ENCODE measurements around the gene COL19A1. TPM values are rescaled to one million over a fixed set of nuclear protein-coding genes. Genes with fewer than 3 reads are reported as not detected.

COL19A1 gene
- total and polyA plus RNA-seq, 9 of the 15 experiments (the other 6 are each of a cell fraction or from before 2014, with no cell fraction given): not detected

DNA sequence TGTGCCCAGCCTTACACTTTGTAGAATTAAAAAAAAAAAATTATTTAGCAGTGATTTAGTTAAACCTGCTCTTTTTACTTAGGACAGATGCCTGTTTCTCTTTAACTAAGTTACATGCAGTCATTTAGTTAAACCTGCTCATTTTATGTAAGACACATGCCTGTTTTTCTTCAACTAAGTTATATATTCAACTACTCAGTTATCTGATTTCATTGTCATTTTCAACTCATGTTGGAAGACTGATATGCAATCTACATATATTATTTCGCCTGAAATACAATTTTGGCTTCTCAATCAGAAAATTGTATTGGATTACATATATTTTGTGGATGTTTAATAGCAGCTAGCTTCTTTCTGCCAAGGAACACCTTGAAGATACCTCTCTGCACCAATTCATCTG lies 171.1 kb downstream of the COL19A1 start (continued):
- TF ChIP-seq, protein P1, sequence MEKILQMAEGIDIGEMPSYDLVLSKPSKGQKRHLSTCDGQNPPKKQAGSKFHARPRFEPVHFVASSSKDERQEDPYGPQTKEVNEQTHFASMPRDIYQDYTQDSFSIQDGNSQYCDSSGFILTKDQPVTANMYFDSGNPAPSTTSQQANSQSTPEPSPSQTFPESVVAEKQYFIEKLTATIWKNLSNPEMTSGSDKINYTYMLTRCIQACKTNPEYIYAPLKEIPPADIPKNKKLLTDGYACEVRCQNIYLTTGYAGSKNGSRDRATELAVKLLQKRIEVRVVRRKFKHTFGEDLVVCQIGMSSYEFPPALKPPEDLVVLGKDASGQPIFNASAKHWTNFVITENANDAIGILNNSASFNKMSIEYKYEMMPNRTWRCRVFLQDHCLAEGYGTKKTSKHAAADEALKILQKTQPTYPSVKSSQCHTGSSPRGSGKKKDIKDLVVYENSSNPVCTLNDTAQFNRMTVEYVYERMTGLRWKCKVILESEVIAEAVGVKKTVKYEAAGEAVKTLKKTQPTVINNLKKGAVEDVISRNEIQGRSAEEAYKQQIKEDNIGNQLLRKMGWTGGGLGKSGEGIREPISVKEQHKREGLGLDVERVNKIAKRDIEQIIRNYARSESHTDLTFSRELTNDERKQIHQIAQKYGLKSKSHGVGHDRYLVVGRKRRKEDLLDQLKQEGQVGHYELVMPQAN (IDR thresholded peaks at IDR 0.05; ENCODE audit: borderline replicate concordance): no peak
- TF ChIP-seq NBN (IDR thresholded peaks at IDR 0.05; ENCODE audit: low read depth): no peak
- no peak for TF ChIP-seq FOXJ3 (CRISPR knock-in tag; IDR thresholded peaks at IDR 0.05)
- TF ChIP-seq E2F3 (CRISPR knock-in tag; IDR thresholded peaks at IDR 0.05): no peak
- TF ChIP-seq EHMT2 (IDR thresholded peaks at IDR 0.05): no peak
- no peak for TF ChIP-seq ZBTB8A (IDR thresholded peaks at IDR 0.05; ENCODE audit: partially characterized antibody)
- TF ChIP-seq EP300 (IDR thresholded peaks at IDR 0.05; ENCODE audit: low read length): no peak
- no peak for TF ChIP-seq GTF2E2 (tag; IDR thresholded peaks at IDR 0.05)
- TF ChIP-seq TSC22D4 (tag; IDR thresholded peaks at IDR 0.05): no peak
- no peak for TF ChIP-seq JUNB (CRISPR knock-in tag; conservative IDR thresholded peaks at IDR 0.05)

DNA sequence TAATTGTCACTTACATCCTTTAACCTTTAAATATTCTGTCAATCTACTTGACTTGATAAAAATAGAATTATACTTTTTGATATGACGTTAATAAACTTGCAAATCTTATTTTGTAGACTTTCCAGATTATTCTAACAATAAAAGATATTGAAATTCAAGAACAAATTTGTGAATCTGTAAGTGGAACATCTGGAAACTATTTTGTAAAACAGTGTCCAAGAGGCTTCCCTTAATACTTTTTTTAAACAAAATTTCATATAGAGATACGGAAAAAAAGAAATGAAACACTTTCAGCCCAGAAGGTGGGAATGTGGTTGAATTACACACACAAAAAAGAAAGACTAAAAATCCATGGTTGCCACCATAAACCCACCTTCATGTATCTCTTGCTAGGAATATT lies 174.4 kb downstream of the COL19A1 start:
- no TSS peak for BruUV-seq (replicated peaks)
- TF ChIP-seq SAFB2 (IDR thresholded peaks at IDR 0.05; ENCODE audit: borderline replicate concordance, low read depth, low read length, severe bottlenecking) (no peak), BDP1 (IDR thresholded peaks at IDR 0.05; ENCODE audit: insufficient read depth, insufficient read length) (no peak), FOS (IDR thresholded peaks at IDR 0.05; ENCODE audit: extremely low read depth, insufficient read length) (no peak), ETV1 (tag; conservative IDR thresholded peaks at IDR 0.05; ENCODE audit: low read depth) (no peak), ZNF785 (CRISPR knock-in tag; IDR thresholded peaks at IDR 0.05) (no peak)
- TF ChIP-seq, protein P2, sequence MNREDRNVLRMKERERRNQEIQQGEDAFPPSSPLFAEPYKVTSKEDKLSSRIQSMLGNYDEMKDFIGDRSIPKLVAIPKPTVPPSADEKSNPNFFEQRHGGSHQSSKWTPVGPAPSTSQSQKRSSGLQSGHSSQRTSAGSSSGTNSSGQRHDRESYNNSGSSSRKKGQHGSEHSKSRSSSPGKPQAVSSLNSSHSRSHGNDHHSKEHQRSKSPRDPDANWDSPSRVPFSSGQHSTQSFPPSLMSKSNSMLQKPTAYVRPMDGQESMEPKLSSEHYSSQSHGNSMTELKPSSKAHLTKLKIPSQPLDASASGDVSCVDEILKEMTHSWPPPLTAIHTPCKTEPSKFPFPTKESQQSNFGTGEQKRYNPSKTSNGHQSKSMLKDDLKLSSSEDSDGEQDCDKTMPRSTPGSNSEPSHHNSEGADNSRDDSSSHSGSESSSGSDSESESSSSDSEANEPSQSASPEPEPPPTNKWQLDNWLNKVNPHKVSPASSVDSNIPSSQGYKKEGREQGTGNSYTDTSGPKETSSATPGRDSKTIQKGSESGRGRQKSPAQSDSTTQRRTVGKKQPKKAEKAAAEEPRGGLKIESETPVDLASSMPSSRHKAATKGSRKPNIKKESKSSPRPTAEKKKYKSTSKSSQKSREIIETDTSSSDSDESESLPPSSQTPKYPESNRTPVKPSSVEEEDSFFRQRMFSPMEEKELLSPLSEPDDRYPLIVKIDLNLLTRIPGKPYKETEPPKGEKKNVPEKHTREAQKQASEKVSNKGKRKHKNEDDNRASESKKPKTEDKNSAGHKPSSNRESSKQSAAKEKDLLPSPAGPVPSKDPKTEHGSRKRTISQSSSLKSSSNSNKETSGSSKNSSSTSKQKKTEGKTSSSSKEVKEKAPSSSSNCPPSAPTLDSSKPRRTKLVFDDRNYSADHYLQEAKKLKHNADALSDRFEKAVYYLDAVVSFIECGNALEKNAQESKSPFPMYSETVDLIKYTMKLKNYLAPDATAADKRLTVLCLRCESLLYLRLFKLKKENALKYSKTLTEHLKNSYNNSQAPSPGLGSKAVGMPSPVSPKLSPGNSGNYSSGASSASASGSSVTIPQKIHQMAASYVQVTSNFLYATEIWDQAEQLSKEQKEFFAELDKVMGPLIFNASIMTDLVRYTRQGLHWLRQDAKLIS (CRISPR knock-in tag; IDR thresholded peaks at IDR 0.05): no peak
- TF ChIP-seq, protein P3, sequence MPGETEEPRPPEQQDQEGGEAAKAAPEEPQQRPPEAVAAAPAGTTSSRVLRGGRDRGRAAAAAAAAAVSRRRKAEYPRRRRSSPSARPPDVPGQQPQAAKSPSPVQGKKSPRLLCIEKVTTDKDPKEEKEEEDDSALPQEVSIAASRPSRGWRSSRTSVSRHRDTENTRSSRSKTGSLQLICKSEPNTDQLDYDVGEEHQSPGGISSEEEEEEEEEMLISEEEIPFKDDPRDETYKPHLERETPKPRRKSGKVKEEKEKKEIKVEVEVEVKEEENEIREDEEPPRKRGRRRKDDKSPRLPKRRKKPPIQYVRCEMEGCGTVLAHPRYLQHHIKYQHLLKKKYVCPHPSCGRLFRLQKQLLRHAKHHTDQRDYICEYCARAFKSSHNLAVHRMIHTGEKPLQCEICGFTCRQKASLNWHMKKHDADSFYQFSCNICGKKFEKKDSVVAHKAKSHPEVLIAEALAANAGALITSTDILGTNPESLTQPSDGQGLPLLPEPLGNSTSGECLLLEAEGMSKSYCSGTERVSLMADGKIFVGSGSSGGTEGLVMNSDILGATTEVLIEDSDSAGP (CRISPR knock-in tag; IDR thresholded peaks at IDR 0.05): no peak

More for the DNA sequence above, 174.4 kb downstream of the COL19A1 start:
- Histone ChIP-seq H2AFZ (ENCODE audit: low read depth, low read length) (no peak overlapping the region), H4K20me1 (replicated peaks; ENCODE audit: control insufficient read depth, insufficient read depth, low read length) (no peaks in the 10 kb centered on the region), H3K4me3 (no peak overlapping the region), H3K9me3 (replicated peaks; ENCODE audit: control insufficient read depth, insufficient read depth, low read depth, low read length) (no peaks in the 10 kb centered on the region), H3K36me3 (ENCODE audit: control insufficient read depth, insufficient read depth, low read length) (no peaks in the 10 kb centered on the region), H3K9ac (ENCODE audit: insufficient read depth in 1 of 2, low read depth in 2 of 2, low read length in 2 of 2) (no peak overlapping the region), H3K27ac (ENCODE audit: extremely low read depth, low read depth, low read length) (no peak overlapping the region), H3K4me1 (replicated peaks in 1 of 2; ENCODE audit: control insufficient read depth in 2 of 2, insufficient read depth in 2 of 2, low read length in 2 of 2) (no peaks in the 10 kb centered on the region), H3K79me2 (ENCODE audit: control insufficient read depth, insufficient read depth, low read length) (no peaks in the 10 kb centered on the region), H3K9me1 (ENCODE audit: control insufficient read depth, insufficient read depth, low read length) (no peaks in the 10 kb centered on the region), H3K27me3 (ENCODE audit: control insufficient read depth in 2 of 2, insufficient read depth in 2 of 2, low read length in 2 of 2) (no peaks in the 10 kb centered on the region; a peak in 1 of 5 replicates), H3K4me2 (ENCODE audit: insufficient read depth, low read length) (no peak overlapping the region)
- intact Hi-C loops (cut with micrococcal nuclease): no loop called here
- POLR2A ChIA-PET: no interaction called here
- CTCF ChIA-PET (ENCODE audit: low intra/inter-chr PET ratio): no interaction called here
- FAIRE-seq: no peak
- WGBS (ENCODE audit: insufficient coverage, low coverage, missing lambda C conversion rate): 0% methylated on average over 2 of the region's 2 CpGs
- no peak for ATAC-seq
- no peak for DNase-seq (ENCODE audit: extremely low read depth in 1 of 4, low spot score in 3 of 4)
- in situ Hi-C loops (cut with MboI): no loop called here
